Heart left ventricle (tissue), 13 donors: Measurements from ENCODE around the gene COL26A1.
"Not testable (repeated sequence)": the region's sequence is repeated elsewhere in the genome, so short reads cannot be mapped to it uniquely, and the experiment has no call there.

Source experiments
- POLR2A ChIP-seq, 2 donors: fragments of 450-650 bp; IDR thresholded peaks; one replicate each; pipeline ENCODE4 v1.6.1; 2017; ENCODE audit warnings: antibody characterized with exemption in 2 of 2, mild to moderate bottlenecking in 2 of 2, moderate library complexity in 2 of 2
- TF ChIP-seq, protein P1 (sequence below), 12 donors: fragments of 200-600 bp; sonication (generic) in 4 of 12; IDR thresholded peaks; one replicate each; pipeline versions ENCODE4 v1.5.0 to v1.8.0; 2018 to 2022; ENCODE audit warnings: antibody characterized with exemption in 12 of 12, mild to moderate bottlenecking in 5 of 12
- donor health status: ischemic (EF 13 %, LVEDD 7.1; RV severe dilation, severe dysfunction).
- donor health status: DM: no; HTN: yes; CAD: no.
- donor health status: DM: no; HTN: no; CAD: no.
- donor health status: ischemic (EF 25% LVEDD 6.9; RV normal size, moderate dysfunction).
- donor health status: ischemic (EF 25% LVEDD 5.7; RV mildly dilated, moderate dysfunction).
- donor health status: ischemic (EF 35%, LVEDD 5.7; RV mildly dilated, moderate dysfunction).
- donor health status: nonischemic (EF 11% LVEDD 7.7; RV severe dilation, severe dysfunction).
- donor health status: DM: yes; HTN: yes; CAD: no.
- donor health status: PGD.
- donor health status: ischemic (EF 29% LVEDD 5.4; RV normal size, mild dysfunction).
- donor health status: nonischemic (EF 23%, LVEDD 6.1; RV moderate dilation, normal function).

DNA sequence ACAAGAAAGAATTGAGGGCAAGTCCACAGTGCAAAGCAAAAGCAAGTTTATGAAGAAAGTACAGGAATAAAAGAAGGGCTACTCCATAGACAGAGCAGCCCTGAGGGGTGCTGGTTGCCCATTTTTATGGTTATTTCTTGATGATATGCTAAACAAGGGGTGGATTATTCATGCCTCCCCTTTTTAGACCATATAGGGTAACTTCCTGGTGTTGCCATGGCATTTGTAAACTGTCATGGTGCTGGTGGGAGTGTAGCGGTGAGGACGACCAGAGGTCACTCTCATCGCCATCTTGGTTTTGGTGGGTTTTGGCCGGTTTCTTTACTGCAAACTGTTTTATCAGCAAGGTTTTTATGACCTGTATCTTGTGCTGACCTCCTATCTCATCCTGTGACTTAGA, 128.8 kb downstream of the COL26A1 start:
- TF ChIP-seq, protein P1, sequence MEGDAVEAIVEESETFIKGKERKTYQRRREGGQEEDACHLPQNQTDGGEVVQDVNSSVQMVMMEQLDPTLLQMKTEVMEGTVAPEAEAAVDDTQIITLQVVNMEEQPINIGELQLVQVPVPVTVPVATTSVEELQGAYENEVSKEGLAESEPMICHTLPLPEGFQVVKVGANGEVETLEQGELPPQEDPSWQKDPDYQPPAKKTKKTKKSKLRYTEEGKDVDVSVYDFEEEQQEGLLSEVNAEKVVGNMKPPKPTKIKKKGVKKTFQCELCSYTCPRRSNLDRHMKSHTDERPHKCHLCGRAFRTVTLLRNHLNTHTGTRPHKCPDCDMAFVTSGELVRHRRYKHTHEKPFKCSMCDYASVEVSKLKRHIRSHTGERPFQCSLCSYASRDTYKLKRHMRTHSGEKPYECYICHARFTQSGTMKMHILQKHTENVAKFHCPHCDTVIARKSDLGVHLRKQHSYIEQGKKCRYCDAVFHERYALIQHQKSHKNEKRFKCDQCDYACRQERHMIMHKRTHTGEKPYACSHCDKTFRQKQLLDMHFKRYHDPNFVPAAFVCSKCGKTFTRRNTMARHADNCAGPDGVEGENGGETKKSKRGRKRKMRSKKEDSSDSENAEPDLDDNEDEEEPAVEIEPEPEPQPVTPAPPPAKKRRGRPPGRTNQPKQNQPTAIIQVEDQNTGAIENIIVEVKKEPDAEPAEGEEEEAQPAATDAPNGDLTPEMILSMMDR (IDR thresholded peaks at IDR 0.05): not testable (repeated sequence)
- not testable (repeated sequence) for TF ChIP-seq POLR2A (IDR thresholded peaks at IDR 0.05)
